ENCODE data around the gene MAPK8IP1. TPM values are rescaled to one million over a fixed set of nuclear protein-coding genes. Genes with fewer than 3 reads are reported as not detected.

The MAPK8IP1 gene
- total and polyA plus RNA-seq, 2 experiments from 2014 or later = 5.9 to 39.4 TPM

- Mint-ChIP-seq H3K4me3 (no peak overlapping the region; the same call in 2 of the 3 replicates), H3K9me3 (no peaks in the 10 kb centered on the region), H3K4me1 (peaks cover 51% of the 10 kb centered on the region), H3K27me3 (ENCODE audit: insufficient read depth, low read depth, poor library complexity) (peaks cover 5% of the 10 kb centered on the region), H3K36me3 (ENCODE audit: low read depth) (0 out of 3 replicates have a peak, but pooled peaks cover 1% of the 10 kb centered on the region), H3K27ac (no peak overlapping the region)
- no peaks in the 10 kb centered on the region for H3K9me2 ChIP-seq (ENCODE audit: insufficient read depth)
- 0 out of 2 replicates have a peak, but pooled peaks cover 4% of the 10 kb centered on the region for H3F3A ChIP-seq (replicated peaks; ENCODE audit: low read depth)
- TF ChIP-seq CREB1 (CRISPR knock-in tag; IDR thresholded peaks at IDR 0.05; ENCODE audit: low read depth) = no peak
- no peak for TF ChIP-seq STAT1 (IDR thresholded peaks at IDR 0.05; ENCODE audit: unreplicated experiment)
- no peak overlapping the region for H3K4me3 ChIP-seq
- peaks cover 8% of the 10 kb centered on the region; the same call in 1 of the 2 replicates for H3K27me3 ChIP-seq (ENCODE audit: insufficient read depth)
- H4K20me1 ChIP-seq (replicated peaks; ENCODE audit: insufficient read depth) = peaks cover 42% of the 10 kb centered on the region
- peaks cover 54% of the 10 kb centered on the region for H3K4me1 ChIP-seq (ENCODE audit: insufficient read depth)
- DNase-seq (ENCODE audit: low spot score) = no peak
- H3K36me3 ChIP-seq (ENCODE audit: insufficient read depth) = no peaks in the 10 kb centered on the region
- H3K27ac ChIP-seq (ENCODE audit: low read depth) = no peak overlapping the region
- H3K4me2 ChIP-seq = peak overlapping the region; percentile 36
- no peak overlapping the region for H2AFZ ChIP-seq
- peaks cover 25% of the 10 kb centered on the region for H3K79me2 ChIP-seq (replicated peaks; ENCODE audit: insufficient read depth)
- no peak for ATAC-seq
These were observed 31.9 kb upstream of the MAPK8IP1 start for GRCh38 chr11:45853332-45854219.

- Histone ChIP-seq H3K27me3 (ENCODE audit: insufficient read depth) (no peaks in the 10 kb centered on the region), H3K9me2 (ENCODE audit: insufficient read depth) (no peaks in the 10 kb centered on the region), H3K4me1 (ENCODE audit: insufficient read depth) (peaks cover 54% of the 10 kb centered on the region), H3K36me3 (ENCODE audit: insufficient read depth) (no peaks in the 10 kb centered on the region), H3K4me2 (no peak overlapping the region), H3K4me3 (no peak overlapping the region), H3F3A (replicated peaks; ENCODE audit: low read depth) (0 out of 2 replicates have a peak, but pooled peaks cover 4% of the 10 kb centered on the region), H2AFZ (no peak overlapping the region), H3K79me2 (replicated peaks; ENCODE audit: insufficient read depth) (peaks cover 14% of the 10 kb centered on the region), H4K20me1 (replicated peaks; ENCODE audit: insufficient read depth) (peaks cover 34% of the 10 kb centered on the region), H3K27ac (ENCODE audit: low read depth) (no peak overlapping the region)
- ATAC-seq = no peak
- H3K36me3 Mint-ChIP-seq (ENCODE audit: low read depth) = 0 out of 3 replicates have a peak, but pooled peaks cover 4% of the 10 kb centered on the region
- no peak overlapping the region for H3K4me3 Mint-ChIP-seq
- no peaks in the 10 kb centered on the region for H3K9me3 Mint-ChIP-seq
- peaks cover 2% of the 10 kb centered on the region for H3K27me3 Mint-ChIP-seq (ENCODE audit: insufficient read depth, low read depth, poor library complexity)
- H3K4me1 Mint-ChIP-seq = peaks cover 64% of the 10 kb centered on the region
- peak overlapping the region; percentile 2; the same call in 1 of the 2 replicates for H3K27ac Mint-ChIP-seq
- DNase-seq (ENCODE audit: low spot score) = no peak
- TF ChIP-seq STAT1 (IDR thresholded peaks at IDR 0.05; ENCODE audit: unreplicated experiment) = no peak
- no peak for TF ChIP-seq CTCF (conservative IDR thresholded peaks at IDR 0.05; ENCODE audit: low read depth in 2 of 2)
- TF ChIP-seq ZNF331 (CRISPR knock-in tag; IDR thresholded peaks at IDR 0.05; ENCODE audit: low read depth) = no peak
- no peak for TF ChIP-seq CREB1 (CRISPR knock-in tag; IDR thresholded peaks at IDR 0.05; ENCODE audit: low read depth)
- no peak for TF ChIP-seq ZNF462 (CRISPR knock-in tag; IDR thresholded peaks at IDR 0.05)
- no peak for TF ChIP-seq JUNB (IDR thresholded peaks at IDR 0.05; ENCODE audit: unreplicated experiment)
- no peak for TF ChIP-seq EZH2 (IDR thresholded peaks at IDR 0.05; ENCODE audit: low read depth, unreplicated experiment)
- TF ChIP-seq NANOG (IDR thresholded peaks at IDR 0.05; ENCODE audit: borderline replicate concordance) = no peak
- no peak for TF ChIP-seq ETS1 (IDR thresholded peaks at IDR 0.05)
These were observed 30.1 kb upstream of the MAPK8IP1 start for GRCh38 chr11:45855308-45855707.
